ENCODE results near the gene RASSF3. TPM values are rescaled to one million over a fixed set of nuclear protein-coding genes. Genes with fewer than 3 reads are reported as not detected.
A peak's percentile ranks its signal among the peaks of the same experiment; 100 is the strongest.

RASSF3 gene
- total RNA-seq, 1 donor from 2014 or later = 13.4 TPM

- ATAC-seq = no peak
These were observed 84.1 kb downstream of the RASSF3 start for GRCh38 chr12:64694130-64695040.

DNA sequence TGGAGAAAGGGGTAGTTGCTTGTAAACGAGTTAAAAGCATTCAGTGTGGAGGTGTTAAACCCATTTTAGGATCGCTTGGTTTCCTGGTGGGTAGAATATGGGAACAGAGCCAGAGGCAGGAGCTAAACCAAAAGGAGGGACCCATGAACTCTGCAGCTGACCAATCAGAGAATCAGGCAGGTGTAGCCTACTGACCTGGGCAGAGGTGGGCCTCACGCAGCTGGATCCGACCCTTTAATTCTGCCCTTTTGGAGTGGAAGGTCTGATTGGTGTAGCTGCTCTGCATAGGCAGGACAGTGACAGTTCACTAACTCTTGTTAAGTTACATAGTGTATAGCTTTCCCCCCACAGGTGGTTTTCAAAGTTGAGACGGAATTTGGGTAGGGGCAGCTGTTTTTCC, 85.3 kb downstream of the RASSF3 start:
- ATAC-seq = no peak

DNA sequence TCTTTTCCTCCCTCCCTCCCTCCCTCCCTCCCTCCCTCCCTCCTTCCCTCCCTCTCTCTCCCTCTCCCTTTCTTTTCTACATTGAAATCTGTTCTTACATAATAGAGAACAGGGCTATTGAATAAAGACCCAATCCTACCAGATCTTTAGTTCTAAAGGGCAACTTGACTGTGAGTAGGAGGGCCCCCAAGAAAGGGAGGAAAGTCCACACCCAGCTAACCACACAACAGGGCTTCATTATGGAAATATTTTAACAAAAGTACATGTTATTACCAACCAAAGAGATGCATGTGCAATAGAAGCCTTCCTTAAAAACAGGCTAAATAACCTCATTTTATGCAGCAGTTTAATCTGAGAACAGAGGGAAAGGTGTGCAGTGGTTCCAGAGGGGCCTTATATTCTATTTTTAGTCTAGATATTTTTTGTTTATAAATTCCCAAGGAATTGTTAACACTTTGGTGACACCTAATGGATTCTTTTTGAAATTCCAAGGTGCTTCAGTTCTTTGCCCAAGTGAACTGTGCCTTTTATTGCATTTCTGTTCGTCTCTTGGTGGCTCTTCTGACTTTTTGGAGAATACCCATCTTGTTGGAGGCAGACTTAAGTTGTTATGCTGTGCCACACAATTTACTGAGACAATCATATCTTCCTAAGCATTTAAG, 85.9 kb downstream of the RASSF3 start:
- ATAC-seq = no peak

- no peak for ATAC-seq
These were observed 89.3 kb downstream of the RASSF3 start for GRCh38 chr12:64699504-64700115.

DNA sequence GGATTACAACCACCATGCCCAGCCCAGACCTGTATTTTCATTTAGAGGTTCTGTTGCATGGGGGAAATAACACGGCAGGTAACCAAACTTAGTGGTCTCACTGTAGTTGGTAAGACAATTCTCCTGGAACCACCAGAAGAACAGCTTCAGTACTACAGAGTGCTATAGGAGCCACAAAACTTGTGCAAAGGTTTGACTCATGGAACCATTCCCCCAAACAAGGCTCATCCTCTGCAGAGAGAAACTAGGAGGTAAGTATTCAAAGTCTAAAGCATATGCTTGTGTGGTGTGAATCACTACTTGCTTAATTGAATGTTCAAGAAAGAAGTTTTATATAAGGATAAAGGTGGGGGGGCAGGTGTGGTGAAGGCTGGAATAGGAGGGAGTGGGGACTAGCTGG, 90.2 kb downstream of the RASSF3 start:
- no peak for ATAC-seq

GRCh38 chr12:64701283-64701682, 91.0 kb downstream of the RASSF3 start:
- ATAC-seq = no peak

GRCh38 chr12:64706306-64706705, 96.0 kb downstream of the RASSF3 start:
- no peak for ATAC-seq

GRCh38 chr12:64706857-64707256, 96.6 kb downstream of the RASSF3 start:
- no peak for ATAC-seq

GRCh38 chr12:64707362-64707761, 97.1 kb downstream of the RASSF3 start:
- ATAC-seq = no peak

DNA sequence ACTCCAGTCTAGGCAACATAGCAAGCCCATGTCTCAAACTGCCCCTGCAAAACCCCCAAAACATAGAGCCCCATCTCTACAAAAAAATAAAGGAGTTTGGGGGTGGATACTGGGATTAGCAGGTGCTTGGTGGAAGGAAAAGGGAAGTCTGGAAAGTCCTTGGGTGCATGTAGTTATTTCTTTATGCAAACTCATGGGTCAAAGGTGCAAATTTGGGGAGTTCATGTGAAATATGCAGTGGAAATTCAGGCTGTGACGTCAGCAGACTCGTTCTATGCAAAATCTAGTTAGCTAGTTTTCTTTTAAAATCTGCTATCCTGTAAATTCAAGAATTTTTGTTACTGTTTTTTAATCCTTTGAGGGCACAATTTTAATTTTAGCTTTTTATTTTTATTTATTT, 97.6 kb downstream of the RASSF3 start:
- ATAC-seq = no peak

- no peak for ATAC-seq
These were observed 99.1 kb downstream of the RASSF3 start for GRCh38 chr12:64709429-64709828.

GRCh38 chr12:64713376-64713775, 103.1 kb downstream of the RASSF3 start:
- ATAC-seq = no peak

DNA sequence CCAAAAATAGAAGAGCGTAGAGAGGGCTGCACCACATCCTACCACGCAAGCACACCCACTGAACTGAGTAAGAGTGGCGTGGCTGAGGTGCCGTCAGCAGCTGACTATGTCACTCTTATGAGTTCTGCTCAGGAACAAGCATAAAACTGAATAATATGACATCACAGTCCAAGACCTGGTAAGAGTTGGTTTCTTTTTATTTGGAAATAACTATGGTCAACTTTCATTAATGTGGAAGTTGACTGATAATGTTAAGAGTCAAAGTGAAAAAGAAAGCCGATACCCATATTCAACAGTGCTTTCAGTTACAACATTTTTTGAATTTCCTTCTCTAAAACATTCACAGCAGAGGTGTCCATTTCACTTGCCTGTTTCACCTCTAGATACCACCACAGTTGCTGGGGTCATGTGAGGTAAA, 104.3 kb downstream of the RASSF3 start:
- ATAC-seq = no peak

- ATAC-seq = no peak
These were observed 106.1 kb downstream of the RASSF3 start for GRCh38 chr12:64716371-64716770.

GRCh38 chr12:64716839-64717455, 106.7 kb downstream of the RASSF3 start:
- ATAC-seq = no peak

DNA sequence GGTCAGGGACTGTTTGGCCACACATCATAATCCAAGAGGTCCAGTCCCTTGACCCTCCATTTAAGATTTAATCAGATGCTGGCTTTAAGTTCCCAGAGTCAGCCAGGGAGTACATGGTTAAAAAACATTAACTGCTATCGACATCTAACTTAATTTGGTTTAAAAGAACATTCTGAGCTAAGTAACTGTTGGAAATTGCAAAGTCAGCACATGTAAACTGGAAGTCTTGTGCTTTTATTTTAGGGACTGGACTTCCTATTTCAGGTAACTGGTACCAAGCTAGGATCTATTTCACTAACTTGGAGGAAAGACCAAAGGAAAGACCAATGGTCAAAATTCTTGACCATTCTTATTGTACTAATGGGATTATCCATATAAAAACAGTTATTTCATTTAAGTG, 108.4 kb downstream of the RASSF3 start:
- ATAC-seq = no peak

DNA sequence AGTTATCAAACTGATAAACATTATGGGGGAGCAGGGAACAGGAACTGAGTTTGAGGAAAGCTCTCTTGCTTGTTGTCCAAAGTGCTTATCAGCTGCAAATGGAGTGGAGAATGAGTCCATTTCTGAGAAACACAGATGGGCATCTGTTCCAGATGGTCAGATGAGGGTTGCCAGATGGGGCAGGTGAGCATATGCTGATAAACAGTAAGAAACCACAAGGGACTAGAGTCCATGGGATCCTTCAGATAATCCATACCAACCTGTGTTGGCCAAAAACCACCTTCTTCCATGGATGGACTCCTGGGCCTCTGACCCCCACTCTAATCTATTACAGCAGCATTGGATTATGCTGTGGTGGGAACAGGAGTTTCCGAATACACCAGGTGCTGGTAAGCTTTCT, 110.6 kb downstream of the RASSF3 start:
- ATAC-seq = no peak

DNA sequence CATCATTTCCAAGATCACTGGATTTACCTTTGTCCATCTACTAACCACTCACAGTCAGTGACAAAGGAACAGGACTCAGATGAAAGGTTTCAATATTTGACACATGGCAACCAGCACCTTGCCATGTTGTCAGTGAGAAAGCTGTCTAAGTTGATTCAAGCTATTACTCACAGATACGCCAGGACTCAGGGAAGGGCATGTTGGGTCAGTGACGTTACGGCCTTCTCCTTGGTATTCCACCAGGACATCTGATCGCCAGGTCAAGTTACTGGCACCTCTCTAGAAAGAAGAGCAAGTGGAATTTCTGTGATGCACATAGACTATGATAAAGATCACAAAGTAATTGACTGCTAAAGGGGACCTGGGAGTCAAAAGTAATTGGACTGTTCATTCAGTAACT, 112.5 kb downstream of the RASSF3 start:
- no peak for ATAC-seq

DNA sequence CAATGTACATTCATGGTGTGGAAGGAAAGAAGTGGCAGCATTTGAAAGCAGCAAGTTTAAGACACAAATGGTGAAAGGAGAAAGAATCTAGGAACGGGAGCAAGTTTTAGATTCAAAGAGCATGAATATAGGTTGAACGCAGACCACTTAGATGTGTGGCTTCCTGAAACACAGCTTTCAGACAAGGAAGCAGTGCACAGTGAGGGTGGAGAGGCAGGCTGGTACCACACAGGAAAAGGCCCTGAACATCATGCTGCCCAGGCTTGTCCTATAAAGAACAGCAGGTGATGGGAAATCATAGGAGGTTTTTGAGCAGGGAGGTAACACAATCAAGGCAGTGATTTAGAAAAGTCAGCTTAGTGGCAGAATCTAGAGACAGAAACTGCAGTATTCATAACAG, 113.3 kb downstream of the RASSF3 start:
- ATAC-seq = peak; percentile 47

DNA sequence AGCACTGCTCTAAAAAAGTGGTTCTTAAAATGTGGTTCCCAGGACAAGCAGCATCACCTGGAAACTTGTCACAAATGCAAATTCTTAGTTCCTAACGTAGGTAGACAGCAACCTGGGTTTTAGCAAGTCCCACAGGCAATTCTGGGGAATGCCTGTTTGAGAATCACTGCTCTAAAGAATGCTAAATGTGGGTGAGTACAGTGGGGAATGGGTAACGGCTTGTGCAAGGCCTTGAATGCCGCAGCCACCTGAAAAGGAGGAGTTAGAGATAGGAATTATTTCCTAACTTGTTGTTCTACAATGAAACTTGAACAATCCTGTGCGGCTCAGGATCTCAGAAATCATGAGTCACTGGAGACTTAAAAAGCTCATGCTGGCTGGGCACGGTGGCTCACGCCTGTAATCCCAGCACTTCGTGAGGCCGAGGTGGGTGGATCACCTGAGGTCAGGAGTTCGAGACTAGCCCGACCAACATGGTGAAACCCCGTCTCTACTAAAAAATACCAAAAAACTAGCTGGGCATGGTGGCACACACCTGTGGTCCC, 114.0 kb downstream of the RASSF3 start:
- ATAC-seq = peak; percentile 75

DNA sequence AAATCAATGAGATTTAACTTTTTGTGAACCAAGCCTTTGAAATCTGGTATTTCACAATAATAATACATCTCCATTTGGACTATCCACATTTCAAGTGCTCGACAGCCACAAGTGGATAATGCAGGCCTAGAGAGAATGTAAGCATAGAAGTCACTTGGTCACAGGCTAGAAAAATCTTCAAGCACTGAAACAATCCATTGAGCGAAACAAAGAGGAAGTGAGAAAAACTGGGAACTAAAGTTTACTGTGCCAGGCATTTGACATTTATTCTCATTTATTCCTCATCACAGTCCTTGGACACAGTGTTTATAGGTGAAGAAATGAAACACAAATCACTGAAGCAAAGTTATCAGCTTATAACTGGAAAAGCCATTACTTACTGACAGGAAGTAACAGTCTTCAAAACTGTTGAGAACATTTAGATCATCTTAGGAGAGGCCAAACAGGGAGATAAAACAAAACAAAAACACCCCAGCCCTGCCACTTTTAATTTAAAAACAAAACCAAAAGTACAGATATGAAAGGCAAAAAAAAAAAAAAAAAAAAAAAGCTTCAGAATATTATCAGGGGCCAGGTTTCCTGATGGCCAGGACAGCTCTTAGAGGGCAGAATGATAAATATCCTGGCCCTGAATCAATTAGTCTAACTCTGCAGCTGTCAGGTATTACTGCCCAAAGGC, 119.8 kb downstream of the RASSF3 start:
- ATAC-seq = no peak

DNA sequence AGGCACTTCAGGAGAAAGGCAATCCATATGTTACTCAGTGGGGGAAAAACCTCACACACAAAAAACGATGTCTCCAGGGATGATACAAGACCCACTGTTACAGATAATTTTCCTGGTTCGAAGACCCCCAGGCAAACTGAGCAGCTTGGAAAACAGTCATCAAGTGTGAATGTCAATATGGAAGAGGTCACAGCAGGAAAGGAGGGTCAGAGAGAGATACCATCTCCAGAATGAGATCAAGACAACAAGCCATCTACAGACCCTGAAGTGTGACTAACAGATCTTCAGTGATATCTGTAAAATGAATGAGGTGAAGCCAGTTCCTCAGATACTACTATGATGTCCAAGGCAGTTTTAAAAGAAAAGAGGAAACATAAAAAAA, 120.3 kb downstream of the RASSF3 start:
- ATAC-seq = no peak

Measured in esophagus mucosa (tissue), 1 donor.